Activated CD4-positive, CD25-positive, alpha-beta regulatory T cell treated with anti-CD3 and anti-CD28 coated beads, Interleukin-2, amount 50 U/mL, for 16 hours (primary cell): ENCODE data around the gene CORO1A.
"Not testable (repeated sequence)": the region's sequence is repeated elsewhere in the genome, so short reads cannot be mapped to it uniquely, and the experiment has no call there.

Experiments used
- DNase-seq: peaks from one replicate; pipeline ENCODE4 v3.0.0-alpha.2; 2020; ENCODE audit warnings: low read depth, low spot score

Gene CORO1A

DNA sequence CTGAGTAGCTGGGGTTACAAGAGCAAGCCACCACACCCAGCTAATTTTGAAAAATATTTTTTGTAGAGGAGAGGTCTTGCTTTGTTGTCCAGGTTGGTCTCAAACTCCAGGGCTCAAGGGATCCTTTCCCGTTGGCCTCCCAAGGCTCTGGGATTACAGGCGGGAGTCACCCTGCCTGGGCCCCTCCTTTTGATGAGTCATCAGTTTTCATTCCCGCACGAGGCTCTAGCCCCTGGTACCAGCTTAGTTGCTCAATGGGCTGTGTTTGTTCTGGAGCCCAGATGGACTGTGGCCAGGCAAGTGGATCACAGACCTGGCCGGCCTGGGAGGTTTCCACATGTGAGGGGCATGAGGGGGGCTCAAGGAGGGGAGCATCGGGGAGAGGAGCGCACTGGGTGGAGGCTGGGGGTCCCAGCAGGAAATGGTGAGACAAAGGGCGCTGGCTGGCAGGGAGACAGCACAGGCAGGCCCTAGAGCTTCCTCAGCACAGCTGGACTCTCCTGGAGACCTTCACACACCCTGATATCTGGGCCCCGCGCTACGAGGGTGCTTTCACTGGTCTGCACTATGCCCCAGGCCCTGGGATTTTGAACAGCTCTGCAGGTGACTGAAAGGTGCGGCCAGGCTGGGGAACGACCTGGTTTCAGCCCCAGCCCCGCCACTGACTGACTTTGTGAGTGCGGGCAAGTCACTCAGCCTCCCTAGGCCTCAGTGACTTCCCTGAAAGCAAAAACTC is 16.4 kb downstream of the CORO1A start:
- DNase-seq, result not testable (repeated sequence)

DNA sequence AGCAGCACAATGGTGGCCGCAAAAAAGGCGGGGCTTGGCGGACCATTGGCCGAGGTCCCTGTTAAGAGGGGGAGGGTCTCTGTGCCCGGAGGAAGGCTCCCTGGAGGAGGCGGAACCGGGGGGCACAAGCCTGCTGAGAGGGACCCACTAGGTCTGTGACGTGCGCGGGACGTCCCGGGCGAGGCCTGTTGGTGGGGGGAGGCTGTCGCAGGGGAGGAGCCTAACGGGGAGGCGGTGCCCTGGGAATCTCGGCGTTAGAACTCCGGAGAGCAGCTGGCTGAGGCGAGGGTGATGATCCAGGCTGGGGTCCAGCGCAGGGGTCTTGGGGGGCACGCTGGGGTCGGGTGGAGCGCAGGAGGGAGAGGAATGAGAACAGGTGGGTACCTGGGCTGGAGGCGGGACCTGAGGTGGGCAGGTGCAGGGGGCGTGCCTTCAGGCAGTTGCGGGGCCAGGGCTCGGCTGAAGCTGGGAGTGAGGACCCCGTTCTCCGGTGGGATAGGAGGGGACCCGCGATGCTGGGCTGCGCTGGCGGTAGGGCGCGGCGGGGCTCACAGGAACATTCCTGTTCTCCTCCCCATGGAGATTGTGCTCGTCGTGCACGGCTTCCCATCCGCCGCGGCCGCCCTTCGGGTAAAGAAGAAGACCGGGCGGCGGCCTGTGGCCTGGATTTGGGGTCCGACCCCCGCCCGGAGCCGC is 22.3 kb downstream of the CORO1A start:
- not testable (repeated sequence) for DNase-seq

DNA sequence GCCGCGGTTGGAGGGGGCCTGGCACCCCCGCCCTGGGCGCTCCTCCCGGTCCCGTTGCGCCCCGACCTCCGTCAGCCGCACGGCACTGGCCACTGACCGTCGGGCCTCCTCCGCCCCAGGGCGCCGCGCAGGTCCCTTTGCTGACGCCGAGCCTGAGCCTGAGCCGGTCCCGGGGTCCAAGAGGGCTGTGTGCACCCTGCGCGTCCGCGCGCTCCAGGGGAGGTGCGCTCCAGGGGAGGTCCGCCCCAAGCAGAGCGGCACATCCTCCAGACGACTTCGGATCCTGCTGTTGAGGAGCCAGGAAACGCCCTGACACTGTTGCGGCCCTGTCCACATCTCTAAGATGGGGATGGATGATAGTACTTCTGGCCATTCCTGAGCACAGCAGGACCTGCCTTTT is 22.9 kb downstream of the CORO1A start:
- not testable (repeated sequence) for DNase-seq

DNA sequence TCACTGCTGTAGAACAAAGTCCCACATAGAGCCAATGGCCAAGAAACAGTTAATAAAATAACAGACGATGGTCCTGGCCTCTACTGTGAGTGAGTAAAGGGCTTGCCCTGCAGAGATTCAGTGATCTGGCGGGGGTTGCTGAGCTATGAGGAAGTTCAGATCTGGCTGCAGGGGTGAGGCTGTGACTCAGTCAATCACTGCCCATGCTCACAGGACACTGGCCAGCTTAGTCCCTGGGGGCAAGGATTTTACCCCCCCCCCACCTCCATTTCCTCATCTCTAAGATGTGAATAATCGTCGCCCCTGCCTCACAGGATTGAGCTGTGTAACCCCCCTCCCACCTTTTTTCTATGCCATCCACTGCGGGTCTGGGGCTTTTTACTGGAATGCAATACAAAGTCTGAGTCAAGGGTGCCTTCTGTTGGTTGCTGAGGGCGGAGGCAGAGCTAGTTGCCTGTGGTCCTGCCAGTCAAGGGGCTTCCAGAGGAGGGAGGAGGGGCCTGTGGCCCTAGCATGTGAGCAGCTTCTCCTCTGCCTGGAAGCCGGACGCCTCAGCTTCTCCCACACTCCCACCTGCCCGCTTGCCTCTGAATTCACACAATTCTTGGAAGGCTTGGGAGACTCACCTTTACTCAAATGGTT is 23.8 kb downstream of the CORO1A start:
- DNase-seq, result not testable (repeated sequence)

DNA sequence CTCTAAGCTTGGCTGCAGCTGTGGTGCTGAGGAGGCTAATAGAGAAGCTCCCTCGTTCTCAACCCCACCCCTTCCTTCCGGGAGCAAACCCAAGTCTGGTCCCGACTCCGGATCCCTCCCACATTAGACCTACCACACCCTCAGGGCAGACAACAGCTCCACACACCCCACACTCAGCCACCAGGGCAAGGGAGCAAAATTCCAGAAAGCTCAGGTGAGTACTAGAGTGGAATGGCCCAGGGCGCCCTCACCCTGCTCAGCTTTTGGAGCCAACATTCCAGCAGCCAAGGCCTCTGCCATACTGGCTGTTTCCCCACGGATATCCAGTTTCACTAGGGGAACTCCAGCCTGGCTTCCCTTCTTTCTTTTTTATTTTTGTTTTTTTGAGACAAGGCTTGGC is 25.6 kb downstream of the CORO1A start:
- not testable (repeated sequence) for DNase-seq

DNA sequence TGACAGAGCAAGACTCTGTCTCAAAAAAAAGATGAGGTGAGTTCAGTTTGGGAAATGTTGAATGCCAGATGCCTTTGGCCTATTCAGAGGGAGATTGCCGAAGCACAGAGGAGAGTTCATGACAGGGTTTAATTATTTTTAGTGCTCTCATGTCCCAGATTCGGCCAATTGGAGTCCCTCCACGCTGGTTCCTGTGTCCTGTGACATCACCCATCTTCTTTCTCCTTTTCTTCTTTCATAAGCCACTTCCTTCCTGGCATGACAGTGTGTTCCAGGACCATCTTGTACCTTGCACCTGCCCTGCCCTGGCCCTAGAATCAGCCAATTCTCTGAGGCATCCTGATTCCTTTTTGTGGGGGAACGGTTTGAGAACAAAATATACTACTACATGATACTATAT is 28.0 kb downstream of the CORO1A start:
- not testable (repeated sequence) for DNase-seq

DNA sequence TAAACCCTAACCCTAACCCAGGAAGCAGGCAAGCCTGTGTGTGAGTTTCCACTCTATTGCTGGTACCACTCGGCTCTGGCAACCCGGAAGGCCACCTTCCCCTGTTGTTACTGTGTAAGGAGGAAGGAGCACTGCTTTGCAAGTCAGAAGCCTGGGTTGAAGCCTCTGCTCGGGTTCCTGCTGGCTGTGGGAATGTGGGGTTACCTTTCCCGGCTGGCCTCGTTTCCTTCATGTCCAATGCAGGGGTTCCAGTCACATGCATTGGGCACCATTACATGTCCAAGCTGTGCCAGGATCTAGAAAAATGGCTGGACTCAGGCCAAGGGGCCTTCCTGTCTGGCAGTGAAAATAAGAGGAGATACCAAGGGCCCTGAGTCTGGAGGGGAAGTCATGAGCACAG is 33.7 kb downstream of the CORO1A start:
- not testable (repeated sequence) for DNase-seq
